ENCODE measurements around the gene ADARB1. TPM values are rescaled to one million over a fixed set of nuclear protein-coding genes. Genes with fewer than 3 reads are reported as not detected.

Gene ADARB1
- total and polyA plus RNA-seq, 2 donors (not counting 1 experiment from before 2014, with no cell fraction given) = 17.1 to 33.3 TPM

DNA sequence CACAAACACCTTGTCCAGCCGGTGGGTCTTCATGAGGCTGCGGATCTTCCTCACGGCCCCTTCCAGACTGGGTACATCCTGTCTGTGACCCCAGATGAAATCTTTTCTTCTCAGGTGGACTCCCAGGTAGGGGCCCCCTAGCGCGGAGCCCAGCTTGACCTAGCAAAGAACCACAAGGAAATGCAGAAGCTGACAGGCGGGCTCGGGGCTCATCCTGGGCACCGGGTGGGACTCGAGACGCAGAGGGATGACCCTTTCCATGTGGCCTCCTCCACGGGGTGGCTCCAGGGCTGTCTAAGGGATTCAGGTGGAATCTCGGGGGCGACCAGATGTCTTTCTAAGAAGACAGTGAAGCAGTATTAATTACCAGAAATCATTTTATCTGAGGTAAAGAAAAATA, 195.5 kb downstream of the ADARB1 start:
- Histone ChIP-seq H3K36me3 (replicated peaks in 1 of 2; ENCODE audit: control extremely low read depth in 1 of 2, control insufficient read depth in 1 of 2, extremely low read depth in 1 of 2, insufficient read depth in 2 of 2, low read length in 1 of 2) (peaks cover 5 to 51% of the 10 kb centered on the region in 2 experiments), H4K20me1 (ENCODE audit: control insufficient read depth, insufficient read depth, low read length, poor library complexity, severe bottlenecking) (peaks cover 10% of the 10 kb centered on the region), H3K9me3 (ENCODE audit: control extremely low read depth in 1 of 3, control insufficient read depth in 2 of 3, insufficient read depth in 1 of 3, low read length in 2 of 3) (peaks cover 6 to 10% (median 9%) of the 10 kb centered on the region in 3 donors), H3K79me2 (ENCODE audit: control insufficient read depth, insufficient read depth, low read length) (peaks cover 11% of the 10 kb centered on the region), H3K4me1 (ENCODE audit: control insufficient read depth in 2 of 2, insufficient read depth in 2 of 2, low read length in 2 of 2) (no peaks in the 10 kb centered on the region), H2AFZ (ENCODE audit: insufficient read depth, low read depth, low read length, poor library complexity, severe bottlenecking) (no peak overlapping the region), H3K27me3 (replicated peaks in 1 of 4; ENCODE audit: control extremely low read depth in 1 of 4, control insufficient read depth in 3 of 4, insufficient read depth in 4 of 4, low read length in 3 of 4) (no peaks in the 10 kb centered on the region), H3K4me2 (replicated peaks; ENCODE audit: low read depth, low read length, poor library complexity, severe bottlenecking) (no peak overlapping the region), H3K9ac (ENCODE audit: low read length) (no peak overlapping the region), H3K27ac (ENCODE audit: low read length in 2 of 2) (no peak overlapping the region), H3K4me3 (ENCODE audit: control extremely low read depth in 1 of 5, extremely low read depth in 1 of 5, insufficient read depth in 1 of 5, low read depth in 2 of 5, low read length in 4 of 5) (no peak overlapping the region)
- no peak overlapping the region for H3K4me3 Mint-ChIP-seq
- H3K27me3 Mint-ChIP-seq = no peaks in the 10 kb centered on the region
- intact Hi-C loops (cut with micrococcal nuclease) = no loop called here
- TF ChIP-seq, protein P1, sequence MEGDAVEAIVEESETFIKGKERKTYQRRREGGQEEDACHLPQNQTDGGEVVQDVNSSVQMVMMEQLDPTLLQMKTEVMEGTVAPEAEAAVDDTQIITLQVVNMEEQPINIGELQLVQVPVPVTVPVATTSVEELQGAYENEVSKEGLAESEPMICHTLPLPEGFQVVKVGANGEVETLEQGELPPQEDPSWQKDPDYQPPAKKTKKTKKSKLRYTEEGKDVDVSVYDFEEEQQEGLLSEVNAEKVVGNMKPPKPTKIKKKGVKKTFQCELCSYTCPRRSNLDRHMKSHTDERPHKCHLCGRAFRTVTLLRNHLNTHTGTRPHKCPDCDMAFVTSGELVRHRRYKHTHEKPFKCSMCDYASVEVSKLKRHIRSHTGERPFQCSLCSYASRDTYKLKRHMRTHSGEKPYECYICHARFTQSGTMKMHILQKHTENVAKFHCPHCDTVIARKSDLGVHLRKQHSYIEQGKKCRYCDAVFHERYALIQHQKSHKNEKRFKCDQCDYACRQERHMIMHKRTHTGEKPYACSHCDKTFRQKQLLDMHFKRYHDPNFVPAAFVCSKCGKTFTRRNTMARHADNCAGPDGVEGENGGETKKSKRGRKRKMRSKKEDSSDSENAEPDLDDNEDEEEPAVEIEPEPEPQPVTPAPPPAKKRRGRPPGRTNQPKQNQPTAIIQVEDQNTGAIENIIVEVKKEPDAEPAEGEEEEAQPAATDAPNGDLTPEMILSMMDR (IDR thresholded peaks at IDR 0.05) = no peak
- TF ChIP-seq EZH2 (IDR thresholded peaks at IDR 0.05; ENCODE audit: borderline replicate concordance, insufficient read depth, low read depth, low read length, poor library complexity, severe bottlenecking) = no peak
- DNase-seq (no peak), ATAC-seq (ENCODE audit: low read depth) (no peak)
- no peaks in the 10 kb centered on the region for H3K4me1 Mint-ChIP-seq
- H3K9me3 Mint-ChIP-seq (ENCODE audit: insufficient read depth) = peaks cover 5% of the 10 kb centered on the region
- POLR2A ChIA-PET = no interaction called here
- WGBS (ENCODE audit: insufficient coverage) = 99% methylated on average over 10 of the region's 13 CpGs
- CTCF ChIA-PET = no interaction called here
- H3K27ac Mint-ChIP-seq = no peak overlapping the region

DNA sequence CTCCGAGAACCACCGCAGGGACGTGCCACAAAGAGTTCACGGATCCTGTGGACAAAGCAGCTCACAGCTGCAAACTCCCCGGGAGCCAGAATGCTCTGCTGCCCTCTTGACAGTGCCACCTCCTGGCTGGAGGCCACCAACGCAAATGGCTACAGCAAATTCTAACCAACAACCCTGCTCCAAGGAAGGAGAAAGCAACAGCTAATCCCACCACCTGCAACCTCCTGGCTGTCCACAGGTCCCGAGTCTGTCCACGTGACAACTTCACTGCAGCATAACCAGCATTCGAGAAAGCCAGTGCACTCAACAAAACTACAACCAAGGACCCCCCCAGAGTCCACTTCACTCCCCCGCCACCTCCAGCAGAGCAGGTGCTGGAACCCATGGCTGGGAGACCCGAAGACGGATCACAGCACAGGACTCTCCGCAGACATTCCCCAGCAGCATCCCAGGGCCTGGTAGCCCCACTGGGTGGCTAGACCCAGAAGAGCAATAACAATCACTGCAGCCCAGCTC, 196.0 kb downstream of the ADARB1 start:
- Histone ChIP-seq H3K9ac (ENCODE audit: low read length) (no peak overlapping the region), H3K4me1 (ENCODE audit: control insufficient read depth in 2 of 2, insufficient read depth in 2 of 2, low read length in 2 of 2) (no peaks in the 10 kb centered on the region), H3K79me2 (ENCODE audit: control insufficient read depth, insufficient read depth, low read length) (peaks cover 11% of the 10 kb centered on the region), H2AFZ (ENCODE audit: insufficient read depth, low read depth, low read length, poor library complexity, severe bottlenecking) (no peak overlapping the region), H4K20me1 (ENCODE audit: control insufficient read depth, insufficient read depth, low read length, poor library complexity, severe bottlenecking) (peaks cover 10% of the 10 kb centered on the region), H3K4me2 (replicated peaks; ENCODE audit: low read depth, low read length, poor library complexity, severe bottlenecking) (no peak overlapping the region), H3K27me3 (replicated peaks in 1 of 4; ENCODE audit: control extremely low read depth in 1 of 4, control insufficient read depth in 3 of 4, insufficient read depth in 4 of 4, low read length in 3 of 4) (no peaks in the 10 kb centered on the region), H3K9me3 (ENCODE audit: control extremely low read depth in 1 of 3, control insufficient read depth in 2 of 3, insufficient read depth in 1 of 3, low read length in 2 of 3) (peaks cover 6 to 10% (median 9%) of the 10 kb centered on the region in 3 donors), H3K4me3 (ENCODE audit: control extremely low read depth in 1 of 5, extremely low read depth in 1 of 5, insufficient read depth in 1 of 5, low read depth in 2 of 5, low read length in 4 of 5) (no peak overlapping the region), H3K27ac (ENCODE audit: low read length in 2 of 2) (no peak overlapping the region), H3K36me3 (replicated peaks in 1 of 2; ENCODE audit: control extremely low read depth in 1 of 2, control insufficient read depth in 1 of 2, extremely low read depth in 1 of 2, insufficient read depth in 2 of 2, low read length in 1 of 2) (peaks cover 5 to 47% of the 10 kb centered on the region in 2 experiments)
- H3K27ac Mint-ChIP-seq = no peak overlapping the region
- H3K27me3 Mint-ChIP-seq = no peaks in the 10 kb centered on the region
- DNase-seq (no peak), ATAC-seq (ENCODE audit: low read depth) (no peak)
- intact Hi-C loops (cut with micrococcal nuclease) = no loop called here
- WGBS (ENCODE audit: insufficient coverage) = over 99% methylated on average over 13 of the region's 13 CpGs
- POLR2A ChIA-PET = no interaction called here
- no peaks in the 10 kb centered on the region for H3K4me1 Mint-ChIP-seq
- no peak for TF ChIP-seq EZH2 (IDR thresholded peaks at IDR 0.05; ENCODE audit: borderline replicate concordance, insufficient read depth, low read depth, low read length, poor library complexity, severe bottlenecking)
- TF ChIP-seq, protein P1 (IDR thresholded peaks at IDR 0.05) = no peak
- H3K9me3 Mint-ChIP-seq (ENCODE audit: insufficient read depth) = peaks cover 5% of the 10 kb centered on the region
- no peak overlapping the region for H3K4me3 Mint-ChIP-seq
- CTCF ChIA-PET = no interaction called here

Other genes with a start within 250 kb of the ADARB1 start
- gene PTTG1IP, start 200.9 kb upstream of the ADARB1 start, total RNA-seq = 58.6 and 62.9 TPM in 2 replicates
- 25.6 and 30.7 TPM in 2 replicates for gene PTTG1IP, start 200.9 kb upstream of the ADARB1 start, polyA plus RNA-seq
- 86.7 and 102 TPM in 2 replicates for gene ITGB2, start 153.7 kb upstream of the ADARB1 start, total RNA-seq
- gene ITGB2, start 153.7 kb upstream of the ADARB1 start, polyA plus RNA-seq = 272 and 368 TPM in 2 replicates
- 12.6 and 15.9 TPM in 2 replicates for gene SLX9, start 134.6 kb upstream of the ADARB1 start, total RNA-seq
- gene SLX9, start 134.6 kb upstream of the ADARB1 start, polyA plus RNA-seq = 11.4 and 11.7 TPM in 2 replicates
- gene POFUT2, start 213.3 kb downstream of the ADARB1 start, total RNA-seq = 38.3 and 44.5 TPM in 2 replicates
- 41.8 and 50.4 TPM in 2 replicates for gene POFUT2, start 213.3 kb downstream of the ADARB1 start, polyA plus RNA-seq

Measured in B cell (primary cell).